ENCODE measurements around the gene MAP4.

The MAP4 gene

GRCh38 chr3:47865192-47865591 lies 151.0 kb downstream of the MAP4 start:
- no peak for ATAC-seq
- DNase-seq = no peak

DNA sequence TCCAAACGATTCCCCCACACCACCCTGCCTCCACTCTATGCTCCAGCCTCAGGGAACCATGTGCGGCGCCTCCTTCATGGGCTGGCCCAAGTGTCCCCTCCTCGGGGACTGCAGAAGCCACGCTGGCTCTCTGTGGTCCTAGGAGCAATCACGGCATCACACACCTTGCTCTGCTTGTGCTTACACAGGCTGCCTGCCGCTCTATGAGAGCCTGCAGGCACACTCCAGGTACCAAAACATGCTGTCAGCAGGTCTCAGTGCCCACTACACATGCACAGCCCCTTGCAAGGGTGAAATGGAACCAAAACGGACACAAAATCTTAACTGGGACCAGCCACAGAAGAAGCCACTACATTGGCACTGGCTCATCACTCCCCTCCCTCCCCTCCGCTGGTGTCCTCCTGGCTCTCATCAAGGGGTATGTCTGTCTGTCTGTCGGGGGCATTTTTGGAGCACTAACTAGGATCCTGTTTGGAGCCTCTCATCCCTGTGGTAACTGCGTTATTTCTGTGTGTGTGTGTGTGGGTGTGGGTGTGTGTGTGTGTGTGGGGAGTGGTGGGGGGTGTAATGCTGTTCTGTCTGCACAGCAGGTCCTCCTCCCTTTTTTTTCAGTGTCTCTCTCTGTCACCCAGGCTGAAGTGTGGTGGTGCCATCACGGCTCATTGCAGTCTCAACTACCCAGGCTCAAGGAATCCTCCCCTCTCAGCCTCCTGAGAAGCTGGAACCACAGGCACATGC lies 152.7 kb downstream of the MAP4 start:
- ATAC-seq (no peak), DNase-seq (no peak)

- DNase-seq (no peak), ATAC-seq (no peak)
These were observed 156.1 kb downstream of the MAP4 start for GRCh38 chr3:47859956-47860605.

DNA sequence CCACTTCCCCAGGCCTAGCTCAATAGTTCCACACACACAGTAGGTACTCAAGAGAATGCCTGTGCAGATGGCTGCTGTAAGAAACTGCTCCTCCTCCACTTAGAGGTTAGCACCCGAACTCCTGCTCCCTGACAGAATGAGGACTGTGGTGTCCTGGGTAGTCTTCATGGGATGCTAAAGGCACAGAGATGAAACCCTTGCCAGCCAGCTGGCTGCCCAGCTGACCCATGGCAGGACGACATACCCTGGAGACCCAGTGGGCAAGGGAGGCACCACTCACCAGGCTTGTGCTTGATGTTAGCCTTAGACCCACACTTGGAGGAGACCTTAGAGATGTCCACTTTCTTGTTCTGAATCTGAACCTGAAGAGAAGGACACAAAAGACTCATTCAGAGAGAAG lies 159.1 kb downstream of the MAP4 start:
- no peak for ATAC-seq

DNA sequence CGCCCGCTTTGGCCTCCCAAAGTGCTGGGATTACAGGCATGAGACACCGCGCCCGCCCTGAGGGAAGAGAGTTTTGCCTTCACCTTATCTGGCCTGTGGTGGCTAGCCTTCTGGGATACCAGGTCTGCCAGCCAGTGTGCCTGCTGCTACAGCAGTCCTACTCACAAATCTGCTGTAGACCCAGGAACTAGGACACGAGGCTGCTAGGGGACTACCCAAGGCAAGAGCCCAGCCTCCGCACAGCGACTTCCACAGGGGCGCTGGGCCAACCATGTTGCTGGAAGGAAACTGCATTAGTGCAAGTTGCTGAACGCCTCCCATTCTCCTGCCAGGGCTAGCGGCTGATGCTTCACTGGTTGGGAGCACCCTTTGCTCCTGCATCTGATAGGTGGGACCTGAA lies 159.5 kb downstream of the MAP4 start:
- no peak for DNase-seq
- no peak for ATAC-seq

More for the DNA sequence above, 159.1 kb downstream of the MAP4 start:
- DNase-seq = no peak

DNA sequence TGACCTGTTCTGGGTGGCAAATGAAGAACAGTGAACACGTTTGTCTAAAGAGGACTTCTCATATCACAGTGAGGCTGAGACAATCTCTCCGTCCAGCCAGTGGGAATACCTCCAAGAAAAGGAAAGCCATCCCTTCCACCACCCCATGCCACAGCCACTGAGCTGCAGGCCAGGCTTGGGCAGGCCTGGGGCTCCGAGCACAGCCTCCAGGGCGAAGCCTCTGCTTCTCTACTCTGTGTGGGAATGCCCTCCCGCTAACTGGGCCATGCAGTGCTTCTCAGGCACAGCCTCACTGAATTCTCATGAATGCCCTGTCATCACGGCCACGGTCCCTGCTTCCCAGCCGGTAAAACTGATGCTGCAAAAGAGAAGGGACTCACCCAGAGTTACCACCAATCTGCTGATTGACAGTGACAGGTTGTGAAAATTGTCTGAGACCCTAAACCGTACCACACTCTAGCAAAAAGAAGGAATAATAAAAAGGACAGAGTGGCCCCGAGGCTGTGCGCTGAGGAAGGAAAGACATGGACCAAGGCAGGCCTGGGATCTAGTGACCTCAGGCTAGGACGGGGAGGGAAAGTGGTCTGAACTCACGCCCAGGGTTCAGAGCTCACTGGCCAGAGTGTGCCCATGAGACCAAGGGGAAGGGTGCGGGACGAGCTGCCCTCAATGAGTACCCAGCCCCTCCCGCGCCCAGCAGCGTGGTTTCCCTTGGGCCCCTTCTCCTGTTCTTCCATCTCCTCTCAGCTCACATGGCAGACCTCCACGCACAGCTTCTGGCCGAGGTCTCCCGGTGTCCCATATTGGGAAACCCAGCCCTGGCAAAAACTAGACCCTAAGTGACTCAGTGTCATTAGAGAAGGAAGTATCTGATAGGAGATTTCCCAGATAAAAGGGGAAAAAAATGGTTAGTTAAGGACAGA lies 160.5 kb downstream of the MAP4 start:
- no peak for ATAC-seq

DNA sequence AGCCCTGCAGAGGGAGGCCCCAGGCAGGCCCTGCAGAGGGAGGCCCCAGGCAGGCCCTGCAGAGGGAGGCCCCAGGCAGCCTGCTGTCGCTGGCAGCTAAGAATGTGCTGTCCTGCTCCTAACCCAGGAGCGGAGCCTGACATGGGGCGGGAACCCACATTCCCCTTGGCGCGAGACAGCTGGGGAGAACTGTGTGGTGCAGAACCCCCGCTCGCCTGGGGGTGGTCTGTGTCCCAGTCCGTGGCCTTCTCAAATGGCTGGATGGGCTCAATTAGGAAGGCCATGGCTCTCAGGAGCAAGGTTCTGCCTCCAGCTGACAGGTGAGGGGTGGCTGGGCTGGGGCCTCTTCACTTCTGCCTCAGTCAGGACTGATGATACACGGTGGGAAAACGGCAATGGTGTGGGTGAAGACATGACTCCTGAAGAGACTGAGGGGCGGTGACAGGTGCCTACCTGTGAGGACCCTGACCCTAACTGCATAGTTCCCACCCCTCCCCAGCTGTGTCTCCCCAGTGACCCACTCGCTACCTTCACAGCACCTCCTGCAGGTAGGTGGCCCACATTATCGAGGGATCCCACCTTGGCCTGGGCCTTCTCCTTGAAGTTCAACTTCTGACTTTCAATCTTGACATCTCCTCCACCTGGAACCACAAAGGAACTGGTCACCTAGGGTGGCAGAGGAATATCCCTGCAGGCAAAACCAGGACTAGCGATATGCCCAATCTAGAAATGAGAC lies 161.3 kb downstream of the MAP4 start:
- DNase-seq = no peak
- no peak for ATAC-seq

More for the DNA sequence above, 160.5 kb downstream of the MAP4 start:
- DNase-seq = no peak

DNA sequence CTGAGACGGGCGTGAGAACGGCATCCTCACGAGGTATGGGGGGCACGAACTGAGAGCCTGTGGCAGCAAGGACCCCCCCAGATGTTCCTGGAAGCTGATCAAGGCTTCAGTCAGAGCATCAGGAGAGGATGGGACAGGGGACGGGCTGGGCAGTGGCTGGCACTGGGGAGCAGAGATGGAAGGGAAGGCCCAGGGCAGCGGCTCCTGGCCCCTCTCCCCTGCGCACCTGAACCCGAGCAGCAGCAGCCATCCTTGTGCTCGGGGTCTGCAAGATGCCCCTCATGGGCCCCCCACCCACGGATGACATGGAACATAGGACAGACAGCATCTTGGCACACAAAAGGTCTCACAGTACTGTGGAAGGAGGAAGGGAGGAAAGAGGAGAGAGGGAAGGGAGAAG lies 161.9 kb downstream of the MAP4 start:
- ATAC-seq (no peak), DNase-seq (no peak)

GRCh38 chr3:47852604-47853602 lies 163.3 kb downstream of the MAP4 start:
- ATAC-seq = no peak
- no peak for DNase-seq

DNA sequence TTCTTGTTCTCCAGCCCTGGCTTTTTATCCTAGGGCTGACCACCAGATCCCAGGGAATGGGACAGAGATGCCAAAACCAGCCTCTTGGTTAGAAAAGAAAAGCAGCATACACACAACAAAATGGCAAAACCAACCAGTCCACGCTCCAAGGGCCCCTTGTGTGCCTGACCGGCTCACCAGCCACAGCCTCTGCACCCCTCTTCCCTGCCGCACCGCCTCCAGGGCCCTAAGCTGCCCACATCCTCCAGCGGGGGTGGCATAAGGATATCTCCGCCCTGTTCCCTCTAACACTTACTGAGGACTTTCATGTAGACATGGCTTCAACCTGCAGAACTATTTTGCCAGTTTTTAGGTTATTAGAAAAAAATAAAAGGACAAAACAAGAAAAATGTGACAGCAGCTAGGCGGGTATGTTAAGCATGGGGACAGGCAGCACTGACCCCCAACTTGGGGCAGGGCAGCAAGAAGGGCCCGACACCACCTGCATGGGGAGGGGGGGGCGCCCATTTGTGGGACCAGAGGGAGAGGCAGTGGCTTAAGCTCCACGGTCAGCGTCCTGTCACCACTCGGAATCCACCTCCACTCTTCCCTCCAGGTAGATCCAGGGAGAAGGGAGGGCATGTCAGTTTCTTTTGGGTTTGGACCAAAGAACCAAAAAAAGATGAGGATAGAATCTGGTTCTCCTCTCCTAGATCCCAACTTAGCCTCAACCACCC lies 164.2 kb downstream of the MAP4 start:
- ATAC-seq (no peak), DNase-seq (no peak)

DNA sequence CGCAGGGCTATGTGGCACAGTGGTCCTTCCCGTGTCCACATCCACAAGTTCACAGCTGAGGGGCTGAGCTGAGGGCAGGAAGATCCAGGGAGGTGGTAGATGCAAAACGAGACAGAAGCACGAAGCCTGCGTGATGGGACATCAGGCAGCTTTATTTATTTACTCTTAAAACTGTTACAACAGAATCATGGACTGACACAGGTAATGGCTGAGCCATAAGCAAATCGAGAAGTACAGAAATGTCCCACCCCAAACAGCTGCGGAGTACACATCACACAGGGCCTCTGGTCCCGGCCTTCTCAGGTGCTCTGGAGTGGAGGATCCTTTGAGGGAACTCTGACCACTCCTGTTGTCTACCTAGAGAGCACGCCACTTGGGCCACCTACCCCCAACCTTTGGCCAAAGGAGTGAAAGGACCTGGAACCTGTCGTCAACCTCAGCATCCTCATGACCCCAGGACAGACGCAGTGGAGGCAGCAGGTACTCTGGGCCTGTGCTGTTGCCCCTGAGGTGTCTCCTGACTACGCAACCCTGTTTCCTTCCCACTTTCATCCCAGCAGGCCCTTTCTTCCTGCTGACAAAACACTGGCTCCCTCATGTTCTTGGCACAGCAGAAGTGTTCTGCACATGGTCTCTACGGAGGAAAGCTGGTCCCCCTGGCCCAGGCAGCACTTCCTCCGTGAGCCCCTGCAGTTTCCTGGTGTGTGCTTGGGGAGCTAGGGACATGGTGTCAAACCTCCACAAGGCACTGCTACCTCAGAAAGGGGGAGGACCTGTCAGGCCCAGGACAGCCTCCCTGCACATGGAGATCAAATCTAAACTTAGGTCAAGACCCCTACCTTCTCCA lies 165.4 kb downstream of the MAP4 start:
- DNase-seq = no peak
- no peak for ATAC-seq

DNA sequence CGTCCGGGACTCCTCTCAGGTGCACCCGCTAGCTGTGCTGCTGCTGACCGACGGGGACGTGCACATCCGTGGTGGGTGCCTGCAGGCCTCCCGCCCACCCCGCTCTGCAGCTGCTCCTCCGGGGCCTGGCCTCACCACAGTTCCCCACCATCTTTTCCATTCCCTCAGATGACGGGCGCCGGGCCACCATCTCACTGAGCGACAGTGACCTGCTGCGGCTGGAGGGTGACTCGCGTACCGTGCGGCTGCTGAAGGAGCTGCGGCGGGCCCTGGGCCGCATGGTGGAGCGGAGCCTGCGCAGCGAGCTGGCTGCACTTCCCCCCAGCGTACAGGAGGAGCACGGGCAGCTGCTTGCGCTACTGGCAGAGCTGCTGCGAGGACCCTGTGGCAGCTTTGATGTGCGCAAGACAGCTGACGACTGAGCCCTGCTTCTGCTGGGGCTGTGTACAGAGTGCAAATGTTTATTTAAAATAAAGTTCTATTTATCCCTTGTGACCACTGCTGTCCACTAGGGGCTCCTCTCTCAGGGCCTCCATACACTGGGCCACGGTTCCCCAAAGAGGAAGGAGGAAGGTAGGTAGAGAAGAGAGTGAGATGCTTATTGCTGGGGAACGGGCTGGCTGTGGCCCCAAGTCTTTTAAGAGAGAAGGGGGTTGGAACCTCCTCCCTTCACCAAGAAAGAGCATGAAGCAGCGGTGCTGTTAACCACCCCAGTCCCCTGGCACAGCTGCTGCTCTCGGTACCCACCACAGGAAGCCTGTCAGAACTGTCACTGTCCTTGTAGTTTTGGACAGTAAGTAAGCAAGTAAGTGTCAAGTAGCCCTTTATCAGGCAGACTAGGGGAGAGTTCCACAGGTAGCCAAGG lies 166.3 kb downstream of the MAP4 start:
- DNase-seq (no peak), ATAC-seq (no peak)

GRCh38 chr3:47849186-47849698 lies 167.0 kb downstream of the MAP4 start:
- DNase-seq = no peak
- no peak for ATAC-seq

DNA sequence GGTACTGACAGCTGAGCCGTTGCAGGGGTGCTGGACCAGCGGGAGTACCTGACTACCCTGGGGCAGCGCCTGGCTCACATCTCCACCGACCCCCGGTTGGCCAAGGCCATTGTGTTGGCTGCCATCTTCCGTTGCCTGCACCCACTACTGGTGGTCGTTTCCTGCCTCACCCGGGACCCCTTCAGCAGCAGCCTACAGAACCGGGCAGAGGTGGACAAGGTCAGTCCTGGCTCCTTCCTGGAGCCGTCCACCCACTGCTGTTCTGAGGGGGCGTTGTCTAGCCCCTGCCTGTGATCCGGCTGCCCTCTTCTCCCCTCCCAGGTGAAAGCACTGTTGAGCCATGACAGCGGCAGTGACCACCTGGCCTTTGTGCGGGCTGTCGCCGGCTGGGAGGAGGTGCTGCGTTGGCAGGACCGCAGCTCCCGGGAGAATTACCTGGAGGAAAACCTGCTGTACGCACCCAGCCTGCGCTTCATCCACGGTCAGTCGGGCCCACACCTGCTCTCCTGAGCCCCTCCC lies 167.6 kb downstream of the MAP4 start:
- ATAC-seq = no peak

GRCh38 chr3:47847801-47848518 lies 168.3 kb downstream of the MAP4 start:
- DNase-seq (no peak), ATAC-seq (no peak)

More for the DNA sequence above, 167.6 kb downstream of the MAP4 start:
- no peak for DNase-seq

DNA sequence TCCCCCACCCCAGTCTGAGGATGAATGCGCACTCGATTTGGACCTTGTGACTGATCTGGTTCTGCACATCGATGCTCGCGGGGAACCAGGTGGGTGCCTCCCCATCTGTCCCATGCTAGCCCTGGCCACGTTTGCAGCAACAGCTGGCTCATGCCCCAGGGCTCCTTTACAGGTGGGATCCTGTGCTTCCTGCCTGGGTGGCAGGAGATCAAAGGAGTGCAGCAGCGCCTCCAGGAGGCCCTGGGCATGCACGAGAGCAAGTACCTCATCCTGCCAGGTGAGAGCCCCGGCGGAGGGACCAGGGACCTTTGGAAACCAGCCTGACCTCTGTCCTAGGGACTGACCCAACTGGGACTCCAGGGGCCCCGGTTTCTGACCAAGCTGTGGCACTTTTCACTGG lies 169.0 kb downstream of the MAP4 start:
- ATAC-seq (no peak), DNase-seq (no peak)

DNA sequence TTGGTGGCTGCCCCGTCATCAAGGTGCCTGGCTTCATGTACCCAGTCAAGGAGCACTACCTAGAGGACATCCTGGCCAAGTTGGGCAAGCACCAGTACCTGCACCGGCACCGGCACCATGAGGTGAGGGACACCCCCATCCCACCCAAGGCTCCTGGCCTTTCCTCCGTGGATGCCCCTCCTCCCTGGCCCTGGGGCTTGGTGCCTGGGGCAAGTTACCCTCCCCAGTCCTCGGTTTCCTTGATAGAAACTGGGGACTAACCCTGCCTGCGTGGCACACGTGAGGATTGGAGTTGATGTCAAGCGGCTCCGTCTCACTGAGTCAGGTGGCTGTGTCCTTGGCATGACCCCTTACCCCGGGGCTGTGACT lies 169.4 kb downstream of the MAP4 start:
- ATAC-seq = no peak
- DNase-seq = no peak

Measured in stimulated activated naive CD8-positive, alpha-beta T cell treated with anti-CD3 and anti-CD28 coated beads, Interleukin-15, Interleukin-2, amounts not matched to agents 100 U/mL and 50 U/mL, for 24 hours (primary cell).